Right renal cortex interstitium (tissue), 3 donors: ENCODE measurements around the gene PRKCZ. TPM values are rescaled to one million over a fixed set of nuclear protein-coding genes. Genes with fewer than 3 reads are reported as not detected.

Source experiments
- DNase-seq, 3 donors: peaks; one replicate each; pipeline ENCODE4 v3.0.0-alpha.2; 2013; ENCODE audit warnings: low read depth in 3 of 3, low spot score in 2 of 3
- polyA plus RNA-seq, 3 donors: library from polyadenylated mRNA; unstranded; fragments of 120-200 nt; gene quantifications; one replicate each; pipeline ENCODE4 v1.2.1, GENCODE V29; 2013; ENCODE audit not compliant: insufficient read length in 3 of 3

Gene PRKCZ
- polyA plus RNA-seq, 3 donors, result 33.6 to 36.8 (median 35.1) TPM

- DNase-seq, result no peak
Observed at GRCh38 chr1:2201062-2201461, 150.9 kb downstream of the PRKCZ start.

- DNase-seq, result no peak
Observed at GRCh38 chr1:2202008-2202575, 151.9 kb downstream of the PRKCZ start.

- no peak for DNase-seq
Observed at GRCh38 chr1:2202843-2203601, 152.8 kb downstream of the PRKCZ start.

- DNase-seq, result no peak
Observed at GRCh38 chr1:2203671-2204414, 153.6 kb downstream of the PRKCZ start.

GRCh38 chr1:2204415-2205190, 154.4 kb downstream of the PRKCZ start:
- DNase-seq, result no peak

GRCh38 chr1:2205191-2205952, 155.2 kb downstream of the PRKCZ start:
- DNase-seq, result no peak

GRCh38 chr1:2206813-2207487, 156.7 kb downstream of the PRKCZ start:
- DNase-seq, result no peak

- DNase-seq, result no peak
Observed at GRCh38 chr1:2208309-2209239, 158.4 kb downstream of the PRKCZ start.

GRCh38 chr1:2209400-2210083, 159.3 kb downstream of the PRKCZ start:
- DNase-seq, result no peak

- no peak for DNase-seq
Observed at GRCh38 chr1:2210084-2210653, 160.0 kb downstream of the PRKCZ start.

GRCh38 chr1:2210786-2211185, 160.6 kb downstream of the PRKCZ start:
- DNase-seq, result no peak

GRCh38 chr1:2212274-2212531, 162.0 kb downstream of the PRKCZ start:
- no peak for DNase-seq

GRCh38 chr1:2212532-2213491, 162.6 kb downstream of the PRKCZ start:
- peak in 2 of 3 donors; percentile 93 for DNase-seq

GRCh38 chr1:2213576-2214505, 163.6 kb downstream of the PRKCZ start:
- no peak for DNase-seq

GRCh38 chr1:2214541-2215241, 164.5 kb downstream of the PRKCZ start:
- DNase-seq, result no peak
